HG03520 (cell line): ENCODE measurements around the gene AUTS2.

Source experiments
- ATAC-seq: cut with Tn5 transposase; IDR thresholded peaks from one replicate; pipeline ENCODE4 v1.9.1; 2021; ENCODE audit warnings: mild to moderate bottlenecking, moderate library complexity; ENCODE audit not compliant: unreplicated experiment

AUTS2 gene

GRCh38 chr7:70681469-70682350 is 1083.4 kb downstream of the AUTS2 start:
- ATAC-seq: peak; percentile 73

DNA sequence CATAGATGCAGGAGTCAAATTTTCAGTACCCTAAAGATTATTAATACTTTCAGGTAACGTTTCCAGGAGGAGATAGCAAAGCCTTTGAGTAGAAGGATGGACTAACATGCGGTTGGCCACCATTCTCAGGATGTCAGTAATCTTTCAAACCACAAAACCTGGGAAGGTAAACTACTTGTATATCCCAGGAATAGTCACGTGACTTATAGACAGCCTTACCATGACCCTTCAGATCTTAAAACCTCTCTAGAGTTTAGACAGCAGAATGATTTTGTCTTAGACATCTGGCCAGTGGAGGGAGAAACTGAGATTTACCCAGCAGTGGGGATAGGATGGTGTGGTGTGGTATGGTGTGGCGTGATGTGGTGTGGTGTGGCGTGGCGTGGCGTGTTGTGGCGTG is 1085.9 kb downstream of the AUTS2 start:
- ATAC-seq: no peak

- ATAC-seq: no peak
Measured at GRCh38 chr7:70693321-70693685, 1095.0 kb downstream of the AUTS2 start.

DNA sequence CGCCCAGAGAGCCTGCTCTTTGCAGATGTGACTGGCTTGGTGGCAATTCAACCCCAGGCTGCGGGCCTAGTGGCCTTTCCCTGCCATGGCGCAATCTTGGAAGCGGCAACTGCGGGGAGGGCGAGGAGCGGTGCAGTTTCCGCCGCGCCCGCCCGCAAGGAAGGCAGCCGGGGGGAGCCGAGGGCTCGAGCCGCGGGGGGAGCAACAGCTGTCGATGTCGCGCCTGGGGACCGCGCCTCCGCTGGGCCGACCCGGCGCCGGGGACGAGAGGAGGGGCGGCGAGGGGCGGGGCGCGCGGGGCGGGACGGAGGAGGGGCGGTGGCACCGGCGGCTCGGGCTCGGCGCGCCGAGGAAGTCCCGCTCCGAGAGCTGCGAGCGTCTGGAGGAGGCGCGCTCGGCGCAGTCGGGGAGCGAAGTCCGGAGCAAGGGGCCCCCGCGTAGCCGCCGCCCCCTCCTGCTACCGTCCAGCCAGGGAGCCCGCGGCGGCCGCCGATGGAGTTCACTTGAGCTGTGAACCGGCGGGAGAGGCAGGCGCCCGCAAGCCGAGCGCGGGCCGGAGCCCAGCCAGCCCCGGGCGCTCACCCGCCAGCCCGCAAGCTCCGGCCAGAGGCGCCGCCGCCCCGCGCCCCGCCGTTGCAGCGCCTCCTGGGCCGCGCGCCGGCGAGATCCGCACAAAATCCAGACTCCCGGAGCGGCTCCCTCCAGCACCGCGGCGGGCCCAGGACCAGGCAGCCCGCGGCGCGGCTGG is 1095.6 kb downstream of the AUTS2 start:
- ATAC-seq: peak; percentile 56

DNA sequence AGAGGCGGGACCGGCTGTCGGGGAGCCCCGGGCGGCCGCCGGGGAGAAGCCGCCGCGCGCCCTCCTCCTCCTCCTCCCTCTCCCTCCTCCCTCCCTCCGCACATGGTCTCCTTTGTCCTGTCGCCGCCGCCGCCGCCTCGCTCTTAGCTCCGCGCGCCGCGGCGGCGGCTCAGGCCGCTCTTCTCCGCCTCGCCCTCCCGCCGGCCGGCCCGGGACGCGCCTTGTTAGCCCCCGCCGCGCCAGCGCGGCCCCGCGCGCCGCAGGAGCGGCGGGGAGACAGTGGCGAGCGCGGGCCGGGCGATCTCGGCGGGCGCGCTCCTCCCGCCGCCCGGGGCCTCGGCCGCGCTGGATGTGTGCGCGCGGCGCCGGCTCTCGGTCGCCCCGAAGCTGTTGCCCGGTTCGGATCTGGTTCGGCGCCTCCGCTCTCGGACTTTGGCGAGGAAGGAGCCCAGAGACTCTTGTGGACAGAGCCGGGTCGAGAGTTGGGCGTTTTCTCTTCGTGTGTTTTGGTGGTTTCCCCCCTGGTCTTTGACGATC is 1096.2 kb downstream of the AUTS2 start:
- ATAC-seq: peak; percentile 33

DNA sequence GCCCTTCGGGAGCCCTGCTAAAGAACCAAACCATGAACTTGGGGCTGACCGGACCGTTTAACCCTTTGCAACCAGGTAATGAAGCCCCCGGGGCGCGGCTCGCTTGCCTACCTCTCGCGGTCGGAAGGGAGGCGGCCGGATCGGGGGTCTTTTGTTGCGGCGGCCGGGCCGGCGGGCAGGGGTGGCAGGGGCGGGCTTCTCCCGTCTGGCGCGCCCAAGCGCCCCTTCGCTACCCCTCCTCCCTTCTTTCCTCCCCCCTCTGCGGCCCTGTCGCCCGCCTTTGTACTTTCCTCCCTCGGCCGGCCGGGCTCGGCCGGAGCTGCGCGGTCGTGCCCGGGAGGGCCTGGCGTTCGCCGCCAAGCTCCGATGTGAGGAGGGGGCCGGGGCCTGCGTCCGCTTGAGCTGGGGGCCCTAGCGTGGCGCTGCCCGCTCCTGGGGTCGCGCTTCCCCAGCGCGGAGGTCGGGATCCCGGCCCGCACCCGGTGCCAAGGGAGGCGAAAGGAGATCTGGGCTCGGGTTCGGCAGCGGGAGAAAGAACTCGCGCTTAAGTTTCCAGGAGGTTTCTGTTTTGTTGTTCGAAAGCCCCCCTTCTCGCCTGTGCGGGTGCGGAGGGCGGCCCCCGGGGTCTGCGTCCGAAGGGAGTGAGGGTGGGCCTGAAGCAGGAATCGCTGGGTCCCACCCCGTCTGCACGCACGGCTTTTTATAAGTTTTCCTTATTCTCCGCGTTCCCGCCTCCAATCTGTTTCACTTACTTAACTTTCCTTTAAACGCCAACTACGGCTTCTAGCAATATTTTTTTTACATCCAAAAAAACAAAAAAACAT is 1096.9 kb downstream of the AUTS2 start:
- no peak for ATAC-seq

DNA sequence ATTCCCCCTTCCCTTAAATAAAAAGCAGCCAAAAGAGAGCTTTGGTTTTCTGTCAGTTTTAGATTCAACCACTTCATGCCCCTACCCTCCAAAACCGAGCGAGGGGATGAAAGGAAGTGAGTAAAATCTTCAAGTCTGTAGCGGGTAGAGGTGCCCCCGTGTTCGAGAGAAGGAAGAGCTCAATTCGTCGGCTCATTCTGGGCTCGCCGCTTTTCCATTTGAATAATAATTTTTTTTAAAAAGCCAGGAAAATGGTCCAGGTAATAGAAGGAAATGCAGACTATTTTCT is 1097.5 kb downstream of the AUTS2 start:
- ATAC-seq: no peak

GRCh38 chr7:70696201-70696754 is 1098.0 kb downstream of the AUTS2 start:
- ATAC-seq: no peak

DNA sequence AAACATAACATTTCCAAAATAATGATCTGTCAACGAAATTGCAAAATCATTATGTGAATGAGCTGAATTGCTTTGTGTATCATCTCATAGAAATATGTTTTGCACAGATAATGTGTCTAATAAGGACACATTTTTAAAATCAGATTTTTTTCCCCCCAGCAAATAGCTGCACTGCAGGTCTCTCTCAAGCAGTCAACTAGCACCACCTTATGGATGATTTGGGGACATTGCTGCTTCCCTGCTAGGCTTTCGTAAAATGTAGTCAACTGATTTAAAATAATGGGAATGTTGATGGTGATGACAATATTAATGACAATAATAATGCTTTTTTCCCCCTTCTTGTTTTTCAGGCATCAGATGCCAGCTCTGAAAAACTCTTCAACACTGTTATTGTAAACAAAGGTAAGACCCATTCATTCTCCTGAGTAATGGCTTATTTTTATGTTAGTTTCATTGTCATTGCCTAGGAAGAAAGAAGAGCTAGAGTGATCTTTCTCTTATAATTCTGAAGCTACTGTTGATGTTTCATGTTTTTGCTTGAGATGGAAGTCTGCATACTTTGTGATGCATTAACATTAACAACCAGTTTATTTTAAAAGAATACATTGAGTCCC is 1100.1 kb downstream of the AUTS2 start:
- no peak for ATAC-seq

DNA sequence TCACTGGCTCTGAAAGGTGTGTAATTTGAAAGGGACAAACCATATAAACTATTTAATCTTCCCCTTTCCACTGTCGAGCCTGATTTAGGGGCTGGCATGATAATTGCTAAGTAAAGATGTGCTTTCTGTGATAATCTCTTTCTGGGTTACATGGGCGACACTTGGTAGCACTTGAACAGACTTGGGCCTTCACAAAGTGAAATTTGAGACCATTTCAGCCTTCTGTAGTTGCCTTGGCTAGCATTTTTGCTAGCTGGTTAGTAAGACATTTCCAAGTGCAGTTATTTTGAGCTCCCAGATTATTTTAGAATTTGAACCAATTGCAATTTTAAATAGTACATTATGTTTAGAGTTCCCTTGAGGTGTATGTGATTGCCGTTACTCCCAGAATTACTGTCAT is 1101.0 kb downstream of the AUTS2 start:
- no peak for ATAC-seq

DNA sequence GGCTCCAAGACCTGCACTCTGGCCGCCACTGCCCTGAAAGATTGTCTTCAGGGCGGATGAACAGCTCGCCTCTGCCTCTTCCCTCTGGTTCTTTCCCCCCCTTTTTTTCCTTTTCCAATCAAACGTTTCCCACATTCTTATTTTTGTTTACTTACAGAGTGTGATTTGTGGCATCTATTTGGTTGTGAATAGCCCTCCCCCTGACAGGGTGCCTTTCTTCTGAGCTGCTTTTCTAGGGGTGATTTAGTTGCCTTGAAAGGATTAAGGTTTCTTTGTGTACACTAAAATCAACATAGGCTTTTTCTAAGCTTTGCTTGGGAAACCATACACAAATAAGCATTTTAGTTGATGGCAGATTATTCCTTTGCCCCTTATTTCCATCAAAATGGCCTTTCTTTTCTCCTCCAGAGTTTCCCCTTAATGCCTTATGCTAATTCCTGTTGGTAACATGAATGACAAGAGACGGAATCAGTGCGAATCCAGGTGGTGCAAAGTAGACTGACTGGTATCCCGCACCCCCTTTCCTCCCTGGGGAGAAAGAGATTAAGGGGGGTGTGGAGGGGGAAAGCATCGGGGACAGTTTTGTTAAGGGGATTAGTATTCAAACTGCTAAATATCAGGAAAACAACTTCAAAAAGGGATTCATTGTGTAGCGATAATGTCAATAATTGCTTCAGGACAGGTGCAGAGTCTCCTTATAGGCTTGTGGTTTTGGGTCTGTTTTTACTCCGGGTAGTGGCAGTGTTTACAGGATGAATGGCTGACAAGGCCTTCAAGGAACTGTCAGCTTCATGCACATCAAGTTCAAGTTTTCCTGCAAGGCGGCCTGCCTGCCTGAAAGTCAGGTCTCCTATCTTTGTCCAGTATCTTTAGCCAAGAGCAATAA is 1102.0 kb downstream of the AUTS2 start:
- ATAC-seq: no peak

DNA sequence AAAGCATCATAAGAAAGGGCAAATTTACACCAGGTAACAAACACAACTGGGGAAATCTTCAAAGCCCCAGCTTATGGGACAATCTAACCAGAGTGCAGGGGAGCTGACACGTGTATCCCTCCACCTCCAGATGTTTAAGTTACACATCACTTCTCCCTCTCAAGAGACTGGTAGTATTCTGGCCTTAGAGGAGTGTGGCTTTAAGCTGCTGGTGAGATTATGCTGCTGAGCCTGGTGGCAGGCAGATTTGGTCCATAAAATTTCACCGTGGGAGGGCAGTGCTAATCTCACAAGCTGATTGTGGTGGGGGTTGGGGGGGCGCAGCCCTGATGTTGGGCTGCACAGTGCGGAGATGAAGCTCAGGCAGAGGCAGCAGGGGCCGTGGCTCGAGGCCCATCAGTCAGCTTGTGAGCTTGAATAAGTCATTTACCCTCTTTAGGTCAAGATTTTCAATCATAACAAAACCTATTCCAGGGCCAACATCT is 1102.7 kb downstream of the AUTS2 start:
- ATAC-seq: no peak

DNA sequence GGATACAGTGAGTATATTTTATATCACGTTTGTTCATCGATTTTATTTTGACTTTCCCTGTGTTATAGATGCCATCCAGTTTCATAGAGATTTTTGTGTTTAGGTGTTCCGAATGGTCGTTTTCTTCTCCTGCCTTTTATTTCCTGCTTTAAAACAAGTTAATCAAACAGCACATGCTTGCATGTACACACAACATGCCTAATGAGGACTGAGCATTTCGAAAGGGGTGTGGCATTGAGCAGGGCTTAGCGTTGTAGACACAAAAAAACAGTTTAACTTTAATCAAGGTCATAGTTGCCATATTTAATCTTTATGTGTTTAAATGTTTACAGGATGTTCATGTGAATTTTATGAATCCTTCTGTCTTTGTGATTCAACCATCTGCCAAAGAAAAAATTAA is 1103.2 kb downstream of the AUTS2 start:
- no peak for ATAC-seq

GRCh38 chr7:70701991-70702390 is 1103.7 kb downstream of the AUTS2 start:
- ATAC-seq: no peak

DNA sequence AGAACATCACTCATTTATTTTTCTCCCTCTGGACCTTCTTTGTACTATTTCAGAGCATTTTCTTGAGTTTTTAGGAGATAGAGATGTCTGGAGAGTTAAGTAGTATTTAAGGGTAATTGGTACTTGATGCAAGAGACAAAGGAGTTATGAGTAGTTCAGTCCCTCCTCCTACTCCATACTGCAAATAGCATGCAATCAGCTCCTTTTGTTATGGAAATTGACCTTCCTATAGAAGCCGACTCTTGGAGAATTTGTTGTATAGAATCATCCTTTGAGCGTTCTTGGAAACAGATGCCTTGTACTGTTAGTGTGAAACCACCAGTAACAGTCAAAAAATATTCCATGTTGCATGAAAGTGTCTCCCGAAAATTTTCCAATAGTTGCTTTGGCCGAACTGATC is 1105.5 kb downstream of the AUTS2 start:
- ATAC-seq: no peak

- ATAC-seq: no peak
Measured at GRCh38 chr7:70704831-70705346, 1106.6 kb downstream of the AUTS2 start.

DNA sequence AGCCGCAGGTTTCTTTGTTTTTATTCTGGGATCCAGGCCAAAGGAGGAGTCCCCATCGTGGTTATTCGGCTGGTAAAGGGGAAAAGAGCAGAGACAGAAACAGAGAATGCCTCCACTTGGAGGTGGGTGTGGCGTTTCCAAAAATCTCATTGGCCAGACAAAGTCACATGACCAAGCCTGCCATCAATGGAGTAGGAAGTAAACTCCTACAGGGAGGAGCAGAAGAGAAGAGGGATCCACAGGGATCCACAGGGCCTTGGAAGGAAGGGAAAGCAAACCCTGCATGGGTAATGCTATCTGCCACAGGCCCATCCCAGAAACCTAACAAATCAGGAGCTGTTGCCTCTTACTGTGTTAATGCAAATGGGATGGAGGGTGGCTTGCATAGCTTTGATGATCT is 1107.9 kb downstream of the AUTS2 start:
- ATAC-seq: no peak

GRCh38 chr7:70706698-70707097 is 1108.4 kb downstream of the AUTS2 start:
- no peak for ATAC-seq

GRCh38 chr7:70707823-70708243 is 1109.6 kb downstream of the AUTS2 start:
- ATAC-seq: no peak
